H1 (cell line): ENCODE data around the gene BBC3.

Experiments used
- CEBPB ChIP-seq: IDR thresholded peaks from 2 replicates; pipeline ENCODE4 v1.6.1; 2012; ENCODE audit warnings: low read depth, low read length
- CHD1 ChIP-seq: IDR thresholded peaks from 2 replicates; pipeline ENCODE4 v1.6.1; 2012; ENCODE audit warnings: low read depth, low read length, improper control_type of control experiment
- EP300 ChIP-seq, 2 experiments: IDR thresholded peaks; 1 replicate in 1 of 2; 2 replicates in 1 of 2; pipeline ENCODE4 v1.6.1; 2011 to 2012; ENCODE audit warnings: low read depth in 2 of 2, low read length in 2 of 2, mild to moderate bottlenecking in 2 of 2, borderline replicate concordance in 1 of 2, inconsistent platforms in 1 of 2, moderate library complexity in 1 of 2
- EZH2 ChIP-seq: fragments of 200-600 bp; sonication (generic); IDR thresholded peaks from 2 replicates; pipeline ENCODE4 v1.7.1; 2012; ENCODE audit warnings: low read depth, mild to moderate bottlenecking, moderate library complexity, low read length, inconsistent platforms; ENCODE audit not compliant: severe bottlenecking
- MAFK ChIP-seq: IDR thresholded peaks from 2 replicates; pipeline ENCODE4 v1.6.1; 2012; ENCODE audit warnings: low read depth, mild to moderate bottlenecking, improper control_type of control experiment, low read length
- NRF1 ChIP-seq: IDR thresholded peaks from 2 replicates; pipeline ENCODE4 v1.6.1; 2011; ENCODE audit warnings: mild to moderate bottlenecking, low read depth, low read length, improper control_type of control experiment
- POLR2A ChIP-seq, 2 experiments: IDR thresholded peaks; 1 replicate in 1 of 2; 2 replicates in 1 of 2; pipeline ENCODE4 v1.6.1; 2011; ENCODE audit warnings: low read depth in 2 of 2, low read length in 2 of 2, mild to moderate bottlenecking in 2 of 2; ENCODE audit errors: control extremely low read depth in 1 of 2
- POLR2AphosphoS5 ChIP-seq: IDR thresholded peaks from 2 replicates; pipeline ENCODE4 v1.6.1; 2011; ENCODE audit warnings: low read depth, low read length
- SIN3A ChIP-seq, 2 experiments: IDR thresholded peaks in 1 of 2; conservative IDR thresholded peaks in 1 of 2; 2 replicates each; pipeline ENCODE4 v1.6.1; 2011 to 2012; ENCODE audit warnings: low read length in 2 of 2, improper control_type of control experiment in 1 of 2, low read depth in 1 of 2, mild to moderate bottlenecking in 1 of 2
- YY1 ChIP-seq: IDR thresholded peaks from 2 replicates; pipeline ENCODE4 v1.6.1; 2011; ENCODE audit warnings: low read depth, mild to moderate bottlenecking, low read length
- ZNF274 ChIP-seq: IDR thresholded peaks from 2 replicates; pipeline ENCODE4 v1.7.0; 2012; ENCODE audit warnings: low read length, borderline replicate concordance; ENCODE audit errors: extremely low read depth
- TF ChIP-seq, protein P1 (sequence below), 3 experiments: IDR thresholded peaks; 1 replicate in 2 of 3; 2 replicates in 1 of 3; pipeline versions ENCODE4 v1.5.1 to v1.6.1; 2011; ENCODE audit warnings: low read length in 3 of 3, mild to moderate bottlenecking in 3 of 3, inconsistent platforms in 2 of 3, low read depth in 1 of 3, moderate library complexity in 1 of 3; ENCODE audit not compliant: insufficient read depth in 1 of 3; ENCODE audit errors: control extremely low read depth in 1 of 3
- TF ChIP-seq, protein P2 (sequence below): IDR thresholded peaks from 2 replicates; pipeline ENCODE4 v1.6.1; 2012; ENCODE audit warnings: low read length, inconsistent platforms
- TF ChIP-seq, protein P3 (sequence below): IDR thresholded peaks from 2 replicates; pipeline ENCODE4 v1.6.1; 2011; ENCODE audit warnings: low read depth, mild to moderate bottlenecking, low read length; ENCODE audit not compliant: insufficient read depth

DNA sequence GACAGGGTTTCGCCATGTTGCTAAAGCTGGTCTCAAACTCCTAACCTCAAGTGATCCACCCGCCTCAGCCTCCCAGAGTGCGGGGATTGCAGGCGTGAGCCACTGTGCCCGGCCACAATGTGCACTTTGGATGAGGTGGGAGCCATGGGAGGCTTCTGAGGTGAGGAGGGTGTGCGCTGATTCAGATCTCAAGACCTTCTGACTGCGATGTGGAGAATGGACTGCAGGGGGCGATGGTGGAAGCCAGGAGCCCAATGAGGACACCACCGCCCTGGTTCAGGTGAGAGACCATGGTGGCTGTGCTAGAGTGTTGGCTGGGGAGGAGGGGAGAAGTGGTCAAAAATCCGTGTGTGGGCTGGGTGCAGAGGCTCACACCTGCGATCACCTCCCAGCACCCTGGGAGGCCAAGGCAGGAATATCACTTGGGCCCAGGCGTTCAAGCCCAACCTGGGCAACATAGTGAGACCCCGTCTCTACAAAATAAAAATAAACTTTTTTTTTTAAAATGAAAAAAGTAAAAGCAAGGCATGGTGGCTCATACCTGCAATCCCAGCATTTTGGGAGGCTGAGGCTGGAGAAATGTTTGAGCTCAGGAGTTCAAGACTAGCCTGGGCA lies 49.3 kb upstream of the BBC3 start:
- TF ChIP-seq EZH2 (no peak), MAFK (no peak), SIN3A (conservative IDR thresholded peaks at IDR 0.05 in 1 of 2, IDR thresholded peaks at IDR 0.05 in 1 of 2; ENCODE audit: low read depth in 1 of 2, low read length in 2 of 2) (no peak), EP300 (IDR thresholded peaks at IDR 0.05; ENCODE audit: borderline replicate concordance in 1 of 2, low read depth in 2 of 2, low read length in 2 of 2) (no peak), CHD1 (no peak), YY1 (no peak), POLR2A (IDR thresholded peaks at IDR 0.05; ENCODE audit: control extremely low read depth in 1 of 2, low read depth in 2 of 2, low read length in 2 of 2) (no peak), POLR2AphosphoS5 (no peak), CEBPB (no peak), ZNF274 (no peak), NRF1 (no peak)
- TF ChIP-seq, protein P1, sequence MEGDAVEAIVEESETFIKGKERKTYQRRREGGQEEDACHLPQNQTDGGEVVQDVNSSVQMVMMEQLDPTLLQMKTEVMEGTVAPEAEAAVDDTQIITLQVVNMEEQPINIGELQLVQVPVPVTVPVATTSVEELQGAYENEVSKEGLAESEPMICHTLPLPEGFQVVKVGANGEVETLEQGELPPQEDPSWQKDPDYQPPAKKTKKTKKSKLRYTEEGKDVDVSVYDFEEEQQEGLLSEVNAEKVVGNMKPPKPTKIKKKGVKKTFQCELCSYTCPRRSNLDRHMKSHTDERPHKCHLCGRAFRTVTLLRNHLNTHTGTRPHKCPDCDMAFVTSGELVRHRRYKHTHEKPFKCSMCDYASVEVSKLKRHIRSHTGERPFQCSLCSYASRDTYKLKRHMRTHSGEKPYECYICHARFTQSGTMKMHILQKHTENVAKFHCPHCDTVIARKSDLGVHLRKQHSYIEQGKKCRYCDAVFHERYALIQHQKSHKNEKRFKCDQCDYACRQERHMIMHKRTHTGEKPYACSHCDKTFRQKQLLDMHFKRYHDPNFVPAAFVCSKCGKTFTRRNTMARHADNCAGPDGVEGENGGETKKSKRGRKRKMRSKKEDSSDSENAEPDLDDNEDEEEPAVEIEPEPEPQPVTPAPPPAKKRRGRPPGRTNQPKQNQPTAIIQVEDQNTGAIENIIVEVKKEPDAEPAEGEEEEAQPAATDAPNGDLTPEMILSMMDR (IDR thresholded peaks at IDR 0.05; ENCODE audit: control extremely low read depth in 1 of 3, insufficient read depth in 1 of 3, low read depth in 1 of 3, low read length in 3 of 3): peak; percentile 58 to 82 (median 76)
- TF ChIP-seq, protein P2, sequence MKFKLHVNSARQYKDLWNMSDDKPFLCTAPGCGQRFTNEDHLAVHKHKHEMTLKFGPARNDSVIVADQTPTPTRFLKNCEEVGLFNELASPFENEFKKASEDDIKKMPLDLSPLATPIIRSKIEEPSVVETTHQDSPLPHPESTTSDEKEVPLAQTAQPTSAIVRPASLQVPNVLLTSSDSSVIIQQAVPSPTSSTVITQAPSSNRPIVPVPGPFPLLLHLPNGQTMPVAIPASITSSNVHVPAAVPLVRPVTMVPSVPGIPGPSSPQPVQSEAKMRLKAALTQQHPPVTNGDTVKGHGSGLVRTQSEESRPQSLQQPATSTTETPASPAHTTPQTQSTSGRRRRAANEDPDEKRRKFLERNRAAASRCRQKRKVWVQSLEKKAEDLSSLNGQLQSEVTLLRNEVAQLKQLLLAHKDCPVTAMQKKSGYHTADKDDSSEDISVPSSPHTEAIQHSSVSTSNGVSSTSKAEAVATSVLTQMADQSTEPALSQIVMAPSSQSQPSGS: 0 out of 2 replicates have a peak, but pooled peaks have one; percentile 32
- TF ChIP-seq, protein P3, sequence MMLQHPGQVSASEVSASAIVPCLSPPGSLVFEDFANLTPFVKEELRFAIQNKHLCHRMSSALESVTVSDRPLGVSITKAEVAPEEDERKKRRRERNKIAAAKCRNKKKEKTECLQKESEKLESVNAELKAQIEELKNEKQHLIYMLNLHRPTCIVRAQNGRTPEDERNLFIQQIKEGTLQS: no peak
